PFSK-1 (cell line): ENCODE data around the gene EGFL8.

ENCODE experiments used
- FOXP2 ChIP-seq: optimal IDR thresholded peaks from 2 replicates; pipeline ENCODE3; 2011; ENCODE audit warnings: borderline replicate concordance, control low read depth, inconsistent platforms; ENCODE audit not compliant: insufficient read depth; ENCODE audit errors: extremely low read length, extremely low read depth
- POLR2AphosphoS5 ChIP-seq: IDR thresholded peaks from 2 replicates; pipeline ENCODE4 v1.6.1; 2012; ENCODE audit warnings: low read depth, mild to moderate bottlenecking, control low read depth, low read length, moderate library complexity
- REST ChIP-seq, 2 experiments: IDR thresholded peaks; 2 replicates each; pipeline versions ENCODE4 v1.6.1 to v1.8.0; 2011 to 2012; ENCODE audit warnings: low read depth in 2 of 2, low read length in 2 of 2, control low read depth in 1 of 2, inconsistent platforms in 1 of 2, mild to moderate bottlenecking in 1 of 2, moderate library complexity in 1 of 2; ENCODE audit not compliant: insufficient read depth in 1 of 2
- SIN3A ChIP-seq: IDR thresholded peaks from 2 replicates; pipeline ENCODE4 v1.6.1; 2012; ENCODE audit warnings: mild to moderate bottlenecking, low read length, moderate library complexity, borderline replicate concordance; ENCODE audit not compliant: insufficient read depth
- TAF1 ChIP-seq: IDR thresholded peaks from 2 replicates; pipeline ENCODE4 v1.6.1; 2012; ENCODE audit warnings: low read length, control low read depth, borderline replicate concordance; ENCODE audit not compliant: insufficient read depth

Gene EGFL8

GRCh38 chr6:32127717-32128592 is 36.4 kb upstream of the EGFL8 start, which contains the start of gene ATF6B:
TSS of gene ATF6B (minus strand) at chr6:32128246. CDS start at chr6:32128207, 39 bp downstream.
- TF ChIP-seq FOXP2 (no peak), TAF1 (peak; percentile 83; the same call in 1 of the 2 replicates), POLR2AphosphoS5 (peak; percentile 67; the same call in 1 of the 2 replicates), SIN3A (peak; percentile 58; the same call in 1 of the 2 replicates), REST (IDR thresholded peaks at IDR 0.05; ENCODE audit: insufficient read depth in 1 of 2, low read depth in 2 of 2, low read length in 2 of 2) (no peak)

- TF ChIP-seq TAF1 (no peak), SIN3A (no peak), REST (IDR thresholded peaks at IDR 0.05; ENCODE audit: insufficient read depth in 1 of 2, low read depth in 2 of 2, low read length in 2 of 2) (no peak), POLR2AphosphoS5 (no peak)
These were observed 35.6 kb upstream of the EGFL8 start for GRCh38 chr6:32128751-32129296.

- TF ChIP-seq REST (IDR thresholded peaks at IDR 0.05; ENCODE audit: insufficient read depth in 1 of 2, low read depth in 2 of 2, low read length in 2 of 2) (no peak), FOXP2 (no peak), TAF1 (no peak), SIN3A (no peak), POLR2AphosphoS5 (no peak)
These were observed 34.9 kb upstream of the EGFL8 start for GRCh38 chr6:32129297-32130088.

GRCh38 chr6:32131439-32131948 is 32.9 kb upstream of the EGFL8 start:
- TF ChIP-seq POLR2AphosphoS5 (no peak), TAF1 (no peak), SIN3A (no peak), FOXP2 (no peak), REST (IDR thresholded peaks at IDR 0.05; ENCODE audit: insufficient read depth in 1 of 2, low read depth in 2 of 2, low read length in 2 of 2) (no peak)
